HG03097 (cell line): ENCODE data around the gene ALCAM.
A peak's percentile ranks its signal among the peaks of the same experiment; 100 is the strongest.

Experiments
- ATAC-seq: cut with Tn5 transposase; IDR thresholded peaks from one replicate; pipeline ENCODE4 v1.9.1; 2021; ENCODE audit not compliant: unreplicated experiment, low FRiP score

Gene ALCAM

DNA sequence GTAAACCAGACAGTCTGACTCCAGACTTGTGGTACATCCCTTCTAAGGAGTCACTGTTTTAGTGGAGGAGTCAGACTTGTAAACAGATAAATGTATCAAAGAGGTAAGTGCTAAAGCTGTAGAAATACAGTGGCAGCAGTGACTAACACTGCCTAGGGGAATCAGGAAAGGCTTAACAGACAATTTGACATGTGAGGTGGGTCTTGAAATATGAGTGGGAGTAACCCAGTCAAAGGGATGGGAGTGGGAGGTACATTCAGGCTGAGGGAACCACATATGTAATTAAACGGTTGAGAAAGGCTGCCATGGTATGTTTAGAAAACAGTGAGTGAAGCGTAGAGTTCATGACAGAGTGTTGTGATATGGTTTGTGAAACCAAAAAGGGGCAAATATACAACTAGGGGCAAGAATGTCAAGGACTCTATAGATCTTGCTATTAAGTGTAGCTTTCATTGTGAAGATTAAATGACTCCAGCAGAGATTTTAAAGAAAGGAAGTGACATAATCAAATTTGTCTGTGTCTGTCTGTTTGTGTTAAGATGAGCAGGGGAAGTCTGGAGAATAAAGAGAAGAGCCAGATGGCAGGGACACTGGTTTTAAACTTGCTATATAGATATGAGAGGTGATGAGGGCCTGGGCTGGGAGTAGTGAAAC, 11.2 kb upstream of the ALCAM start:
- no peak for ATAC-seq

DNA sequence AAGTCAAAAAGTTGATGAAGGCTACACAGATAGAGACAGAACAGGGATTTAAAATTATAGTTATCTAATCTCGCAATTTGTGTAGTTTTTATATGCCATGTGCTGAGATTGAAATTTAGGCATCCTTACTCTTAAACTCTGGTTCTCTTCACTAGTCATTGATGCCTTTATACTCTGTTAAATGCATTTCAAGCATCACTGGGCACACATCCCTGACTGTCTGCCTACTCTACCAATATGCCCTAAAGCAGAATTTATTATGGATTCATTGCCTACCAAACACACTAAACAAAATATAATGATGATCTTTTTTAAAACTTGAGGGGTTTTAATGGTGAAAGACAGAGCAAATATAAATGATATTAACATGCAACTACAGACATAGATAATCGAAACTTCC, 10.3 kb upstream of the ALCAM start:
- no peak for ATAC-seq

DNA sequence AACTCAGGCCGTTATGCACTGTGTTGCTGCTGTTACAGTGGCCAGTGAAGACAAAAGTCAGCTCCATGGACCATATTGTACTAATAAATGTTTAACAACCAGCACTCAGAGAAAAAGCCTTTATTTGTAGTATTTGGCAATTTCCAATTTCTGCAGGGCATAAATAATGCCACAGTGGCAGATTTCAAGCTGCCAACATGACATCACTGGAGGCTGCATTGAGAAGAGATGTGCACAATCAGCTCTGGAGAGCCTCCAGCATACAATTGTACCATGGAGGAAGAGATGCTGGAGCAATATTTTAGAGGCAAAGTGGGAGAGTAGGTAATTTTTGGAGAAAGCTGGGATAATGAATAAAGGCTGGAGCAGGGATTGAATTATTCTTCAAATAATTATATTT, 9.7 kb upstream of the ALCAM start:
- ATAC-seq, result no peak

DNA sequence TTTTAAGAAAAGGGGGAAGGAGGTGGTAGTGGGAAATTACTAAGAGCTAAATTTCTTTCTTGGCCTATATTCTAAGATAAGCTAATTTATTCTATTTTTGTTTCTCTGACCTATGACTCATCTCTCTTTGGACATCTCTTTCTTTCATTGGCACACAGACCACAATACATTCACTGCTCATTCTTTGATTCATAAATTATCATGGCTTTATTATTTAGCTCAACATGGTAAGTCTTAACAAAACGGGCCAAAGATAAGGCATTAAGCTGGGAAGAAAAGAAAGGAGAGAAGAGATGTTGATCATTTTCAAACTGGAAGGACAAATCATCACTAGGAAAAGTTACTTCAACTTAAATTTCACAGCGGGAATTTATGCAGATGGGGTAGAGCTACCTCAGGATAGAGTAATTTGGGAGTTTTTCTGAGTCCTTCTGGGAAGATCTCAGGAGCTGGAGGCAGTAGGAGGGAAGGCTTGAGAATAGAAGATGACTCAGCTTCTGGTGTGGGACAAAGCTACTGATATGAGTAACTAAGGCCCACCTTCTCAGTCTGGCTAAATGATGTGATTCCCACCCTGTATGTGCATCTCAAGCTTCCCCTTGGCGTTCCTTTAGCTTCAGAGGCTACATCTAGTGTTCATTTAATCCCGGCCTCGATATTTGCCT, 7.5 kb upstream of the ALCAM start:
- ATAC-seq, result no peak

DNA sequence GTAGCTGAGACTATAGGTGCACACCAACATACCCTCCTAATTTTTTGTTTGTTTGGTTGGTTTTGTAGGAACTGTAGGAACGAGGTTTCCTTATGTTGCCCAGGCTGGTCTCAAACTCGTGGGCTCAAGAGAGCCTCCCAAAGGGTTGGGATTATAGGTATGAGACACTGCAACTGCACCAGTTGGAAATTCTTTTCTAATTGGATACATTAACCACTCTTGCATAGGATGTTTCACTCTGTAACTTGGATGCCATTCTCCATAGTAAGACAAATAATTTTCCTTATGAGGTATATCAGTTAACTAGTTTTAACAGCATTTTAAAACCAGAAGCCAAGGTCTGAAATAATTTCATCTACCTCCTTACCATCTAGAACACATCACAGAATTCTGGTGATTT, 6.7 kb upstream of the ALCAM start:
- no peak for ATAC-seq

DNA sequence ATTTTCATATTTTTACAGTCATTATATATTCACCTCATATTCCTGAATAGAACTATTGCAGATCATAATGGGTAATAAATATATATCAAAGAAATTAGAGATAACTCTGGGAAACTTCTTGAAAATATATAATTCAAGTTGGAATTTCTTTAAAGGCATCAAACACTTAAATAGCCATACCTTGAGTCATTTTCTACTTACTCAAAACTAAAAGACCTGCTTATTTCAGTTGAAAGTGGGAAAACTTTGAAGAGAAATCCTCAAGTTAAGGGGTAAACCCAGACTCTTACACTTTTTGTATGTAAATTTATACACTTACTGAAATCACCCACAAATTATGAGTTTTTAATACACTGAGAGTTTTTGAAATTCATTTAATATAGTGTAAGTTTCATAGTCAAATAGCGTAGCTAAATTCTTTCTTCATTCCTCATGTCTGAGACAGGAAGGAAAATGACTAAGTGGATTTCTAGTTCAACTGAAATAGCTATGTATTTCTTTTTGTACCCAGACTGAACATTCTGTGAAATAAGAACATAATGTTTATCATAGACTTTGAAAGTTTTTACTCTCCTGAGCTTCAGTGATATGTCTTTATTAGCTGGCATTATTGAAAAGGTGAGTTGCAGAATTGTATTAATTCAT, 4.6 kb upstream of the ALCAM start:
- ATAC-seq, result no peak

DNA sequence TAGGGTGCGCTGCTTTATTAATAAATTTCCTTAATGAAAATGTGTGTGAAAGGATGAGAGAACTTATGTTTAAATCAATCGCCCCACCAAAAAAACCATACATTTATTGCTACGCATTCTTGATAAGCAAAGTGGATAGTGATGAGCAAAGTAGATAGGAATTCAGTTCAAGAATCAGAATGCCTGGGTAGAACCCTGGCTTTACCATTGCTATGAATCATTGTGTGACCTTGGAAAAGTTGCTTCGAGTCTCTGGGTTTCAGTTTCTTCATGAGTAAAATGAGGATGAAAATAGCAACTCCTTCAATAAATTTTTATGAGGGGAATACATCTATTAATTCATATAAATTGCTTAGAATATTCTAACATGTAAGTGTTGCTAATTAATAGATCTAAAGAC, 2.6 kb upstream of the ALCAM start:
- no peak for ATAC-seq

DNA sequence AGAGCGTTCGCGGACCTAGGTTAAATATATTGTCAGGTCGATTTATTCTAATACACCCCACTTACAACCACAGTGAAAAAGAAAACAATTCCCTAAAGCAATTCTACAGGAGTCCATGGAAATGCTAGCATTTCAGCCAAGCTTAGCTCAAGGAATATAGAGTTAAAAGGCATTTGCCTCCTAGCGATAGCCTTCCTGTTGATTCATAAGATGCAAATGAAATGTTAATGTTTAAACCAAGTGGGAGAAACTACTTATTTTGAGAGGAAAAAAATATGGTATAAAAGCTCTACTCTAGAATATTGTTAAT, 1.7 kb upstream of the ALCAM start:
- ATAC-seq, result no peak

DNA sequence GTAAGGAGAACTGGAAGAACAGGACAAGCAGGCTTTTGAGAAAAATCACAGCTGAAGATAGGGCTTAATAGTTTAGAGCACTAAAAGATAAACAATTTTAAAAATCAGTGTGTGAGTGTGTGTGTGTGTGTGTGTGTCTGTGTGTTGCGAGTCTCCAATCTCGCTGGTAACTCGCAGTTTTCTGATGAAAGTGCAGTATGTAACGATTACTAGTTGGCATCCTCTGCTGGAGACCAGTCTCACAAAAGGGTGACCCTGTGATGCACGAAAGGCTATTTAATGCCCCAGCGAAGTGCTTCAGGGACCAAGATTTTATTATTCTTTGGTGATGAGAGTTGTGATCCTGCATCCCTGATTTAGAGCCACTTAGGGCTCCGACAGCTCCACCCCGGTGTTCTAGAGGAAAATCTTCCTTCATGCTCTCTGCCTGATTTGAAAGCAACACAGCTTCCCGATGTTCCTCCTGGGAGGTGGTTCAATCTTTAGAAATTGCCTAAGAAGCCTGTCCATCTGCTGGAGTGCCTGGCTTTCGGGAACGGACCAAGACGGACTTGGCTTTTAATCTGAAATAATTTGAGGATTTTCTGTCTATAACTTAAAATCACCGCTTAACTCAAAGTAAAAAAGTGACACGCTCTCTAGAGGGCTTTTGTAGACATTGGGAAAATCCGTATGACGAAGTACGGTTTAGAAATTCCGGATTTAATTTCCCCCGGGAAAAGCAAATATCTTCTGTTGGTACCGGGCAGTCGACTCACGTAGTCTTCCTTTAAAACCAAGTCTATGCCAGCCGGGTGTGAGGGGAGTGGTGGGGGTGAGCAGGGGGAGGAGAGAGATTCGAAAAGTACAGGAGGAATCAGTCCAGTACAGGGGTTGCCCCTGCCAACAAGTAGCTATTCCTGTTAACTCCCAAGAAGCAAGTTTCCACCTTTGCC, 1.1 kb upstream of the ALCAM start:
- no peak for ATAC-seq

DNA sequence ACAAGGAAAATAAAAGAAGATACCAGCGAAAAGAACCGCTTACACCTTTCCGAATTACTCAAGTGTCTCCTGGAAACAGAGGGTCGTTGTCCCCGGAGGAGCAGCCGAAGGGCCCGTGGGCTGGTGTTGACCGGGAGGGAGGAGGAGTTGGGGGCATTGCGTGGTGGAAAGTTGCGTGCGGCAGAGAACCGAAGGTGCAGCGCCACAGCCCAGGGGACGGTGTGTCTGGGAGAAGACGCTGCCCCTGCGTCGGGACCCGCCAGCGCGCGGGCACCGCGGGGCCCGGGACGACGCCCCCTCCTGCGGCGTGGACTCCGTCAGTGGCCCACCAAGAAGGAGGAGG, 325 bp downstream of the ALCAM start:
- ATAC-seq, result no peak

DNA sequence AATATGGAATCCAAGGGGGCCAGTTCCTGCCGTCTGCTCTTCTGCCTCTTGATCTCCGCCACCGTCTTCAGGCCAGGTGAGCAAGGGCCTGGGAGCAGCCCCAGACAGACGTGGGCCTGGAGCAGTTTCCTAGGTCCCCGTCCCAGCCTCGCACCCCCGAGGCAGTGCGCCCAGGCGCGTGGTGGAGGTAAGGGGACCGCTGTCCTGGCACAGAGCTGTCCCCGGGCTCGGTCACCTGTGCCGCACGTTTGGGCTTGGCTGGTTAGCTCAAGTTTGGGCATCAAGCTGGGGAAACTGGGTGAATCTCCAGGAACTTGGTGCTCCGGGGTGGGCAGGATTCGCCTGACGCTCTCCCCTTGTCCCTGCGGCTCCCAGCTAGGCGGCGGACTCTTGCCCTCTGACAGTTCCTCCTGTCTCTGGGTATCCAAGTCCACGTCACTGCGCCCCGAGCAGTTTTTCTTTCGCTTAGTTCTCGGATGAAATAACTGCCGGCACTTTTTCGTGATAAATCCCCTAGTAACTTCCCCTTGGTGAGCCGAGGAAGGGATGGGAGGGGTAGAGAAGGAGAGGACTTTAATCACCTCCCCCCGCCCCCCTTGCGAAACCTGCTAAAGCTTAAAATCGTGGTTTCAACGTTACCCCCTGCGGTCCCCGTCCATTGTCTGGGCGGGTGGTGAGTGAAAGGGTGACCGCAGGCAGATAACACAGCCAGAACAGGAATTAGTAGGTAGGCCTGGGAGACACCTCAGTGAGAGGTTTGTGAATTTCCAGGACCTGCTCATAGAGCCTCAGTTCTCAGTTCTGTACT, 901 bp downstream of the ALCAM start:
- ATAC-seq, result peak; percentile 21

DNA sequence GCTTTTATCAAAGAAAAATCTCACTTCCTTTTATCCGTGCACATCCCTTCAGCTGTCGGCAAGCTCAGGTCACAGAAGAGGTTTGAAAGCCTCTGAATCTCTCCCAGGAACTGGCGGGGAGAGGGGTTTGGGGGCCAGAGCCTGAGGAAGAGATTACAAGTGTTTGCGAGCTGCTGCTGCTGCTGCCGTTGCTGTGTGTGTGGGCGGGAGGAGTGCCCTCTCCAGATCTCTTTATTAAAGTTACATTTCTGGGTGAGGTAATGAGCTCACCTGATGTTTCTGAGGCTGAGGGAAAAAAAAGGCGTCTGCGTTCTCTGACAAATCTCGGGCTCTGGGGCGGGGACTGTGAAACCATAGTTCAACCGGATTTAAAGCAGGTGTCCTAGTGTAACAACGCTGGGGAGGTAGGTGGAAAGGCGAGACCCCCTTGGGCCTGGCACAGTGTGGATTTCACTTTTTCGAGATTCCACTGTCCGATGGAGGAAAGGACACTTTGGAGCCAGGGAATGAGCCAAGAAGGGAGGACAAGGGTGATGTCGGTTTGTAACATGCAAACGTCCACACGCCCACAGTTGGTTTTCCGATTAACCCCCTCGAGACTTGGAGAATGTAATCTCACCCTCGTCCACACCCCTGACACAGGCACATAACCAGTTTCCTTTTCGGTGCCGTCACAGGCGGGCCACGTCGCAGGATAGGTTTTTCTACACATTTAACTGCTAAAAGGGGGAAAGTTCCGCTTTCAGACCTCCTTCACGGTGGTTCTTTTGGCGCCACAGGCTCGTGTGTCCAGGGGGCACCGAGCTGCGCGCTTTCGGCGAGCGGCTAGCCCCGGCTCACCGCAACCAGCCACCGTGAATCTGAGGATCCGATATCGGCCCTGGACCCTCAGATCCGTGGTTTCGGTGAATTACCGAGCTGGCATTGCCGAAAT, 2.1 kb downstream of the ALCAM start:
- peak; percentile 23 for ATAC-seq

DNA sequence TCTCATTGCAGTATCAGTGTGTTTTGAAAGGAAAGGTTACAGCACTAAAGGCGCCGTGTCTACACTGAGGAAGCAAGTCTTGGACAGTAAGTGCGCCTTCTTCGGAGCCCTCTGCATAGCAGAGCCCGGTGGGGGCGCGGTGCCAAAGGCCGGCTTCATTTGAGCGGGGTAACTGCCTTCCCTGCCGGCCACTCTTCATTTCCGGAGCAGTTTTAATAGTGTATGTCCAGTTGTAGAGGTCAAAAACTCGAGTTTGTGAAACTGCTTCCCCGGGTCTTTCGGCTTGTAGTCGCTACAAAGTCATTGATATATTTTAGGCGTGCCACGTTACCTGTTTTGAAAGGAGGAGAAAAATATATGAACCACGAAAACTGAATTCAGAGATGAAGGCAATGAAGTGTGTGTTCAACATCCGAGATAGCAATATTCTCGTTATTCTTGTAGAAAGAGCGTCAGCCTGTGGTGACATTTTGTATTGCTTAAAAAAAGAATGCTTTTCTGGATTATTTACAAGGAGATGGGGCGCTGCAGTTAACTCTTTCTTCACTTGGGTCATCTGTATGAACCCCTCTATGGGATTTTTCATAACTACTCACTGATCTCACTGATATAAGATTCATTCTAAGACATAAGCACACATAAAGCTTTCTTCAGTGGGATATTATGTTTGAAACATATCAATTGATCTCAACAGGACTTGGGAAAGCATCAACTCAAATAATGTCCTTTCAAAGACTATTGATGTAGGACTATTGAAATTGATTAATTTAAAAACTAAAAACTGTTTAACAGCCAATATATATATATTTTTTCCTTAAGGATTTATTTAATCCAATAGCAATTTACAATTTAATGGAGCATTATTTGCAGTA, 3.0 kb downstream of the ALCAM start:
- peak; percentile 15 for ATAC-seq

DNA sequence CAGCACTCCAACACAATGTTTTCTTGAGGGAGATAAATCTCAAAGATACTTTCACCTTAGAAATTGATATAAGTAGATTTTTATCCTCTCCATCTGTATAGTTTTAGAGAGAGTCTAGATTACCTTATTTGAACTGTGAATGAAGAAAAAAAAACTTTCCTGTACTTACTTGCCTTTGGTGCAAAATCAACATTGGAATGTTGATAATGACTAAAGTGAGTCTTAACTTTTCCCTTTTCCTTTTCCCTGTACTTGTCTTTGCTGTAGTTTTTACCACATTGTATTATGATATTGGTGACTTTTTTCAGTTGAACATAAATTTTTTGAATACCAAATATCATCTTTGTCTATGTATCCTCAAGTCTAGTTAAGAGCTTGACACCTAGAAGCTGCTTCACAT, 6.7 kb downstream of the ALCAM start:
- no peak for ATAC-seq

DNA sequence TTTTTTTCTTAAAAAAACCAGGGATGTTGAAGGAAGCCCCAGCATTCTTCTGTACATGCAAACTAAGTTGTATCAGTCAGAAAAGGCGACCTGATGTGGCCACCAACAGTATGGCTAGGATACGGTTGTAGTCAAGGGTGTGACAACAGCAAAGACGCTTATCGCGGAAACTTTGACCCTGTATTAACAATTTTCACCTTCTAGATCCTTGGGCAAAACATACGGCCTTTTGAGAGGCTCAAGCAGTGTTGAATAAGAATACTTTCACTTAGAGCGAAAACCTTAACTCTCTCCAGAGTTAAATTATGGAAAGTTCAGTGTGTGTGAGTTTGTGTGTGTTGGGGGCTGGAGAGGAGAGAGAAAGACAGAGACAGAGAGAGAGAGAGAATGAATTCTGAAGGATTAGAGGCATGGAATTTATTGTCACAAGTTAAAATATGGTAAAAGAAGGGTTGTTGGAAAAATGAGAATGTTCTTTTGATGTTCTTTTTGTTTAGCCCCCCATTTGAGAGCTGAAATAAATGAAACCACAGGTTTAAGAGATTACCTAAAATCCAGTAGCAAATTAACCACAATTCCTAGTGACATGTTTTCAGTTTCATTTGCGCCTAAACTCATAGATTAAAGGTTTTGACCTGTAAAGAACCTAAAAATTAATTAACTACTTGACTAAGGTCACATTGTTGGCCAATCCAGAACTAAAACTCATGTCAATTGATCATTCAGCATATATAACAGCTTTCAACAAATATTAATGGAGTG, 9.2 kb downstream of the ALCAM start:
- no peak for ATAC-seq

DNA sequence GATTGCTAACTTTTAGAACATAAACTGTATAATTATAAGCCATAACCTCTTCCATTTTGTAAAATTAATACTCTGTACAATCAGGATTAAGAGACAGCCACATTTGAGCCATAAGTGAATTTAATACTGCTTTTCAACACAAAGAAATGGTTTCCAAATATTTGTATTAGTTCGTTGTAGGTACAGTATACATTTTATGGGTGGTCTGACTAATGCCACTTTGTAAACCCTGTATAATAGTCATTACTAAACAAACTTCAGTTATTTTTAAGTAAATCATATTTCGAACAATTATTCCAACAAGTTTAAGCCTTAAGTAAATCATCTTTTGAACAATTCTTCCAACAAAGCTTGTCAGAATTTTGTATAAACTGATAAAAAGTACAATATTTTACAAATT, 11.0 kb downstream of the ALCAM start:
- ATAC-seq, result no peak

DNA sequence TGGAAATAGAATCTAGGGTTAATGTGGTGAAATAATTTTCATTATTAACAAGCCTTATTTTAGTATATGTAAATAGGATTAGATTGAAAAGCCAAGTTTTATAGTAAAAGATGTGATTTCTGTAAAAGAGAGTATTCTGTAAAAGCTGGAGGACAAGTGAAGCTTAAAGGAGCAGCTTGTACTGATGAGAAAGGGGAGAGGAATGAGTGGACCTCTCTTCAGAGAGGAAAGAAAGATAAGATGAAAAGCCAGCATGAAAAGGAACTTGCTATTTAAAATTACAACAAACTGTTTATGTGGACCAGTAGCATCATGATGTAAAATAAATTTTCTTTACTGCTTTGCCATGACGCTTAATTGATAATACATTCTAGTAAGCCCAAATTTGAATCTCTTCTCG, 18.5 kb downstream of the ALCAM start:
- no peak for ATAC-seq
